ENCODE data around the gene SLC25A33. TPM values are rescaled to one million over a fixed set of nuclear protein-coding genes. Genes with fewer than 3 reads are reported as not detected.

SLC25A33 gene
- total RNA-seq, 2 experiments from 2014 or later = 4.4 to 6.1 TPM

GRCh38 chr1:9595156-9595967, 56.1 kb downstream of the SLC25A33 start:
- Mint-ChIP-seq H3K4me1 (peaks cover 19% of the 10 kb centered on the region), H3K36me3 (ENCODE audit: low read depth) (peaks cover 10% of the 10 kb centered on the region), H3K27me3 (no peaks in the 10 kb centered on the region), H3K27ac (no peak overlapping the region), H3K9me3 (ENCODE audit: low read depth) (no peaks in the 10 kb centered on the region), H3K4me3 (no peak overlapping the region)
- intact Hi-C loops (cut with DNase I, micrococcal nuclease) = no loop called here
- ChIA-PET CTCF (interaction anchor here (0.6 kb wide), 2 partner anchors 20 to 21 kb away, joined by 3 read pairs; no protein-coding TSS in a partner anchor), POLR2A (no interaction called here)
- ATAC-seq = no peak
- no peak for DNase-seq

- POLR2A ChIA-PET = no interaction called here
- peaks cover 8% of the 10 kb centered on the region for H3K36me3 Mint-ChIP-seq (ENCODE audit: low read depth)
- no peak for ATAC-seq
- no peaks in the 10 kb centered on the region for H3K9me3 Mint-ChIP-seq (ENCODE audit: low read depth)
- intact Hi-C loops (cut with DNase I, micrococcal nuclease) = no loop called here
- no peaks in the 10 kb centered on the region for H3K27me3 Mint-ChIP-seq
- H3K4me1 Mint-ChIP-seq = peaks cover 13% of the 10 kb centered on the region
- no peak for DNase-seq
- no peak overlapping the region for H3K4me3 Mint-ChIP-seq
- CTCF ChIA-PET = no interaction called here
- H3K27ac Mint-ChIP-seq = no peak overlapping the region
These were observed 56.7 kb downstream of the SLC25A33 start for GRCh38 chr1:9595968-9596340.

- Mint-ChIP-seq H3K4me1 (peaks cover 13% of the 10 kb centered on the region), H3K4me3 (no peak overlapping the region), H3K27ac (no peak overlapping the region), H3K36me3 (ENCODE audit: low read depth) (peaks cover 8% of the 10 kb centered on the region), H3K27me3 (no peaks in the 10 kb centered on the region), H3K9me3 (ENCODE audit: low read depth) (no peaks in the 10 kb centered on the region)
- ATAC-seq (no peak), DNase-seq (no peak)
- POLR2A ChIA-PET = no interaction called here
- CTCF ChIA-PET = no interaction called here
- intact Hi-C loops (cut with DNase I, micrococcal nuclease) = no loop called here
These were observed 57.3 kb downstream of the SLC25A33 start for GRCh38 chr1:9596415-9597123.

- intact Hi-C loops (cut with DNase I, micrococcal nuclease) = no loop called here
- Mint-ChIP-seq H3K27ac (no peak overlapping the region), H3K4me1 (peaks cover 10% of the 10 kb centered on the region), H3K9me3 (ENCODE audit: low read depth) (no peaks in the 10 kb centered on the region), H3K36me3 (ENCODE audit: low read depth) (peaks cover 8% of the 10 kb centered on the region), H3K27me3 (no peaks in the 10 kb centered on the region), H3K4me3 (no peak overlapping the region)
- CTCF ChIA-PET = interaction anchor here (0.8 kb wide), 1 partner anchor 277 kb away, joined by 3 read pairs; no protein-coding TSS in a partner anchor
- no peak for ATAC-seq
- POLR2A ChIA-PET = no interaction called here
- DNase-seq = no peak
These were observed 58.4 kb downstream of the SLC25A33 start for GRCh38 chr1:9597361-9598315.

GRCh38 chr1:9598316-9598700, 59.0 kb downstream of the SLC25A33 start:
- ChIA-PET POLR2A (no interaction called here), CTCF (interaction anchor here (0.8 to 1.2 kb wide), 2 partner anchors 15 to 276 kb away, joined by 3 read pairs; no protein-coding TSS in a partner anchor)
- H3K9me3 Mint-ChIP-seq (ENCODE audit: low read depth) = no peaks in the 10 kb centered on the region
- ATAC-seq (no peak), DNase-seq (no peak)
- H3K27me3 Mint-ChIP-seq = no peaks in the 10 kb centered on the region
- peaks cover 8% of the 10 kb centered on the region for H3K36me3 Mint-ChIP-seq (ENCODE audit: low read depth)
- no peak overlapping the region for H3K27ac Mint-ChIP-seq
- intact Hi-C loops (cut with DNase I, micrococcal nuclease) = no loop called here
- H3K4me1 Mint-ChIP-seq = peaks cover 4% of the 10 kb centered on the region
- no peak overlapping the region for H3K4me3 Mint-ChIP-seq

GRCh38 chr1:9599741-9600140, 60.5 kb downstream of the SLC25A33 start:
- ATAC-seq = no peak
- Mint-ChIP-seq H3K27me3 (no peaks in the 10 kb centered on the region), H3K27ac (no peak overlapping the region), H3K4me1 (no peaks in the 10 kb centered on the region), H3K4me3 (no peak overlapping the region), H3K9me3 (ENCODE audit: low read depth) (no peaks in the 10 kb centered on the region), H3K36me3 (ENCODE audit: low read depth) (peaks cover 9% of the 10 kb centered on the region)
- intact Hi-C loops (cut with DNase I, micrococcal nuclease) = no loop called here
- CTCF ChIA-PET = interaction anchor here (1.2 kb wide), 1 partner anchor 17 kb away, joined by 3 read pairs; no protein-coding TSS in a partner anchor
- POLR2A ChIA-PET = no interaction called here
- DNase-seq = no peak

GRCh38 chr1:9600861-9601834, 61.9 kb downstream of the SLC25A33 start:
- Mint-ChIP-seq H3K4me1 (no peaks in the 10 kb centered on the region), H3K27me3 (no peaks in the 10 kb centered on the region), H3K9me3 (ENCODE audit: low read depth) (no peaks in the 10 kb centered on the region), H3K36me3 (ENCODE audit: low read depth) (peaks cover 10% of the 10 kb centered on the region), H3K4me3 (no peak overlapping the region), H3K27ac (no peak overlapping the region)
- intact Hi-C loops (cut with DNase I, micrococcal nuclease) = no loop called here
- no peak for ATAC-seq
- POLR2A ChIA-PET = no interaction called here
- CTCF ChIA-PET = no interaction called here
- no peak for DNase-seq

- no peak for ATAC-seq
These were observed 62.9 kb downstream of the SLC25A33 start for GRCh38 chr1:9601942-9602793.

GRCh38 chr1:9602794-9603167, 63.5 kb downstream of the SLC25A33 start:
- no peak for DNase-seq
- H3K36me3 Mint-ChIP-seq (ENCODE audit: low read depth) = peaks cover 7% of the 10 kb centered on the region
- H3K4me1 Mint-ChIP-seq = no peaks in the 10 kb centered on the region
- H3K4me3 Mint-ChIP-seq = no peak overlapping the region
- intact Hi-C loops (cut with DNase I, micrococcal nuclease) = no loop called here
- H3K27ac Mint-ChIP-seq = no peak overlapping the region
- ChIA-PET POLR2A (no interaction called here), CTCF (no interaction called here)
- no peaks in the 10 kb centered on the region for H3K27me3 Mint-ChIP-seq
- H3K9me3 Mint-ChIP-seq (ENCODE audit: low read depth) = no peaks in the 10 kb centered on the region
- ATAC-seq = no peak

More at GRCh38 chr1:9601942-9602793, 62.9 kb downstream of the SLC25A33 start:
- CTCF ChIA-PET = no interaction called here
- DNase-seq = no peak
- Mint-ChIP-seq H3K4me1 (no peaks in the 10 kb centered on the region), H3K36me3 (ENCODE audit: low read depth) (peaks cover 9% of the 10 kb centered on the region), H3K4me3 (no peak overlapping the region), H3K9me3 (ENCODE audit: low read depth) (no peaks in the 10 kb centered on the region), H3K27ac (no peak overlapping the region), H3K27me3 (no peaks in the 10 kb centered on the region)
- intact Hi-C loops (cut with DNase I, micrococcal nuclease) = no loop called here
- POLR2A ChIA-PET = no interaction called here

- POLR2A ChIA-PET = no interaction called here
- Mint-ChIP-seq H3K27ac (no peak overlapping the region), H3K27me3 (no peaks in the 10 kb centered on the region), H3K4me3 (no peak overlapping the region), H3K4me1 (no peaks in the 10 kb centered on the region), H3K36me3 (ENCODE audit: low read depth) (peaks cover 3% of the 10 kb centered on the region), H3K9me3 (ENCODE audit: low read depth) (no peaks in the 10 kb centered on the region)
- intact Hi-C loops (cut with DNase I, micrococcal nuclease) = no loop called here
- DNase-seq (no peak), ATAC-seq (no peak)
- CTCF ChIA-PET = no interaction called here
These were observed 64.0 kb downstream of the SLC25A33 start for GRCh38 chr1:9603307-9603706.
